Pons (tissue), 1 donor: ENCODE results near the gene NADSYN1.
"Not testable (repeated sequence)": the region's sequence is repeated elsewhere in the genome, so short reads cannot be mapped to it uniquely, and the experiment has no call there.

ENCODE experiments used
- DNase-seq: peaks from one replicate; pipeline ENCODE4 v3.0.0-alpha.2; 2016; ENCODE audit warnings: low spot score

NADSYN1 gene

GRCh38 chr11:71453037-71453917, at the start of gene NADSYN1:
NADSYN1 (plus strand) TSS chr11:71453203; CDS start chr11:71453297, 94 bp downstream.
- DNase-seq = peak; percentile 93

- no peak for DNase-seq
Measured at GRCh38 chr11:71404209-71404608, 48.8 kb upstream of the NADSYN1 start.

- no peak for DNase-seq
Measured at GRCh38 chr11:71406681-71407080, 46.3 kb upstream of the NADSYN1 start.

DNA sequence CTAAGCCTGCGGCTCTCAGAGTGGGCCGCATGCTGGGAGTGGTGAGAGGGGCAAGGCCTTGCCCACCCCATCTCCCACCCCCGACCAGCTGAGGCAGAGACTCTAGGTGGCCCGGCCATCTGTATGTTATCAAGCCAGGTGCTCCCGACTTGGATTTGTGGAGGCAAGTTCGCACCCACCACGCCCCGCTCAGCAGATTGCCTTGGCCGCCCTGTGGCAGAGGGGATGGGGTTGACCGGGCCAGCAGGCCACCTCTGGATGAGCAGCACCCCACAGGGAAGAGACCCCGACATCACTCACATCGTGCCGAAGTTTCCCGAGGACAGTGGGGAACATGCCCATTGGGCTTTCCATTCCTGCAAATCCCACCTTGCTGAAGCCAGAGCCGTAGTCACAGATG, 45.6 kb upstream of the NADSYN1 start:
- no peak for DNase-seq

DNA sequence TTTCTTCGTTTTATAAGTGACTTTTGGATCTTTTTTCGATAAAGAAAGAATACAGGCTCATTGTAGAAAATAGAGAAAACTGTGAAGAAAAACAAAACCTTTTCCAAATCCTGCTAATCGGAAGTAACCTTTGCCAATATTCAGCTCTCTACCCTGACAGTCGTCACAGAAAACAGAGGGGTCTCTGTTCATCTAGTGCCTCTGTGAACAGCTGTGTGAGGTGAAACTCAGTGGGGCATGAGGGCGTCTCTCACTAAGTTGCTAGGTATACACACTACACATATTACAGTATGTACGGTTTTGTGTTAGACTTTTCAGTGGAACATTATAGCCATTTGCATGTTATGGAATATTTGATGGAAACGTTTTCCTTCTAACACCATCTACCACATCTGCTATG, 44.2 kb upstream of the NADSYN1 start:
- DNase-seq = no peak

DNA sequence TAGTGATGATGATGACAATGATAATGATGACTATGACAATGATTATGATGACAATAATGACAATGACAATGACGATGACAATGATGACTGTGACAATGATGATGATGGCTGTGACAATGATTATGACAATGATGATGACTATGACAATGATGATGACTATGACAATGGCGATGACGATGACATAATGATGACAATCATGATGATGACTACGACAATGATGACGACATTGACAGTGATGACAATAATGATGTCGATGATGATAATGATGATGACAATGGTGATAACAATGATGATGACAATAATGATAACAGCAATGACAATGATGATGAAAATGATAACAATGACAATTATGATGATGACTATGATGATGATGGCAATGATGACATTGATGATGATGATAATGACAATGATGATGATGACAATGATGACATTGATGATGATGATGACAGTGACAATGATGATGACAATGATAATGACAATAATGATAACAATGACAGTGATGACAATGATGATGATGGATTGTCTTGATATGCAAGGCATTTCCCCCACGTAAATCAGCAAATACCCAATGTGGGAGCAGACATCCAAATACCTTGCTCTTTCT, 42.5 kb upstream of the NADSYN1 start:
- no peak for DNase-seq

- DNase-seq = no peak
Measured at GRCh38 chr11:71414645-71415044, 38.4 kb upstream of the NADSYN1 start.

DNA sequence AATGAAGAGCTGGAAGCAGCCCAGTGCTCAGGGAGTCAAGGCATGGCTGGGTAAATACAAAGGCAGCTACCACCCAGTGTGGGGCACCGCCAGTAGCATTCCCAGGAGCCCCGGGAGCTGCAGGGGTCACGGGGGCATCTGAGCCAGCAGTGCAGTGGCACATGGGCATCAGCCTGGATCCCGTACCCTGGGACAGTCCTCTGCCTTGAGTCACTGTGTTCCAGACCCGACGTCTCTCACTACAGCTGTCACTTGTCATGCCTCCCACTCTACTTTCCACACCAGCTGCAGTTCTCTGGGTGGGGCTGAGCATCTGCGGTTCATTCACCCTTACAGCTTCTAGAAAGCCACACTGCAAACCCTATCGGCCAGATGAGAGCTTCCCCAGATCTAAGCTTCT, 34.4 kb upstream of the NADSYN1 start:
- no peak for DNase-seq

GRCh38 chr11:71420455-71421241, 32.4 kb upstream of the NADSYN1 start:
- DNase-seq = peak; percentile 41

GRCh38 chr11:71421392-71421950, 31.5 kb upstream of the NADSYN1 start:
- no peak for DNase-seq

DNA sequence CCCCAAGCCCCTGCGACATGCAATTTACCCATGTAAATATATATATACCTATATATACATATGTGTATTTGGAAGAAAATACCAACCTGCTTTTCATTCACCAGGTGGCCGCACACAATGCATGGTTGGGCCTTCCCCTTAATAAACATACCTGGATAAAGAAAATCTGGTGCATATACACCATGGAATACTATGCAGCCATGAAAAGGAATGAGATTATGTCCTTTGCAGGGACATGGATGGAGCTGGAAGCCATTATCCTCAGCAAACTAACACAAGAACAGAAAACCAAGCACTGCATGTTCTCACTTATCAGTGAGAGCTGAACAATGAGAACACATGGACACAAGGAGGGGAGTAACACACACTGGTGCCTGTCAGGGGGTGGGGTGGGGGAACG, 30.7 kb upstream of the NADSYN1 start:
- DNase-seq = not testable (repeated sequence)

GRCh38 chr11:71423181-71423790, 29.7 kb upstream of the NADSYN1 start:
- no peak for DNase-seq

DNA sequence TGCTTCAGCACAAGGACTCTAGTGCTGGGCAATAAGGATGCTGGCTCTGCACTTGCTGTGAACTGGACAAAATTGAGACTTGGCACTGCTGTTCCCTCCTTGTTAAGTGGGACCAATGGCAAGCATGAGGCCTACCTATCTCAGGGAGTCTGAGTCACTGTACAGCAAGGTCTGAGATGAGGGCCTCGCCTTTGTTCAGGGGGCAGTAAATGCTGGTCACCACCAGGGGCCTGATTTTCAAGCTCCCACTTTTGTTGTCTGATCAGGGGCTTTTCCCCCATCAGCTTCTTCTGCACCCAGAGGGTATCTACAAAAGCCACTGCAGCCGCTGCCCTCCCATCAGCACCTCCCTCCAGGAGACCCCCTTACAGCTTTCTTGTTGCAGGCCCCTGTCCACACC, 27.6 kb upstream of the NADSYN1 start:
- DNase-seq = no peak

DNA sequence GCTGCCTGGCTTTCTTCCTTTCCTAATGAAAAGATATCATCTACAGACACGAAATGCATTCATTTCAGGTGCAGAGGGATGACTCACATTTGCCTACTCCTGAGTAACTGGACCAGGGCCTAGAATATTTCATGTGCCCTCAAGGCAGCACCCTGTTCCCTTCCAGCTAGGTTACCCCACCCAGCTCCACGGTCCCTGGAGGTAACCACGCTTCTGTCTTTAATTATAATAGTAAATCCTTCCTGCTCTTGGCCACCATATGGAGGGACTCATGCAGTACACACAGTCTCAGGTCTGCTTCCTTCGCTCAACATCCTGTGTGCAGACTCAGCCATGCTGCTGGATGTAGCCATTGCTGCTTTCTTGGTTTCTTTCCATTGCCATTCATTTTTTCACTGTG, 27.1 kb upstream of the NADSYN1 start:
- DNase-seq = no peak

GRCh38 chr11:71426413-71426812, 26.6 kb upstream of the NADSYN1 start:
- DNase-seq = no peak

- no peak for DNase-seq
Measured at GRCh38 chr11:71428861-71429435, 24.1 kb upstream of the NADSYN1 start.

- DNase-seq = no peak
Measured at GRCh38 chr11:71429701-71430100, 23.3 kb upstream of the NADSYN1 start.

DNA sequence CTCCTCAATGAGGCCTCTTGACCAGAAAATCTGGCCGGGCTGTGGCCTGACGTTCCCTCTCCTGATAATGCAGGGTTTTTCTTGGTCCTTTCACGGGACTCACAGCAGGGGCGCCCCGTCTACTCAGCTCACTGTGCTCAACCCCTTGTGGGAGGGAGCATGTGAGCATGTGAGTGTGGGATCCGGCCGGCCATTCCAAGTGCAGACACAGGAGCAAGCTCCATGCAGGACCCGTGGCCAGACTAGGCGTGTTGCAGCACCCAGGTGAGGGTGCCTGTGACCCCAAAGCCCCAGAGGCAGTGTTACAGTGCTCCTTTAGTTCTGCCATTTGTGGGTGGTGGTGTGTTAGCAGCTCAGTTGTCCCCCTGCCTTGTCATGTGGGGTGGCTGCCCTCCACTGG, 22.8 kb upstream of the NADSYN1 start:
- DNase-seq = no peak

DNA sequence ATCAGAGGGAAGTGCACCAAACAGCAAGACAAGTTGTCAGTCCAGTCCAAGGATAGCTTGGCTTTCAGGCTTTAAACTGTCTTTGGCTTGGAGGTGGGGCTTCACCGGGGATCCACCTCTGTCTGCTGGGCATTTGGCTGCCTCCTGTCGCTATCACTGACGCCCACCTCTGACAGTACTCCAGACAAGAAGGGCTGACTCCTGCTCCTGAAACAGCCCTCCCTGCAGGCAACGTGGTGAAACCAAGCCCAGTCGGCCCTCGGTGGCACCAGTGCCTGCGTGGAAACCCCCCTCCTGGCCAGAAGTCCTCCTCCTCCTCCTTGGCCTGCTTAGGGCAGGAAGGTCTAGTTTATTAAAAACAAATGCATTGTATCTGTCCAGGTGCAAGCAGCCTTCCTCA, 21.7 kb upstream of the NADSYN1 start:
- no peak for DNase-seq

DNA sequence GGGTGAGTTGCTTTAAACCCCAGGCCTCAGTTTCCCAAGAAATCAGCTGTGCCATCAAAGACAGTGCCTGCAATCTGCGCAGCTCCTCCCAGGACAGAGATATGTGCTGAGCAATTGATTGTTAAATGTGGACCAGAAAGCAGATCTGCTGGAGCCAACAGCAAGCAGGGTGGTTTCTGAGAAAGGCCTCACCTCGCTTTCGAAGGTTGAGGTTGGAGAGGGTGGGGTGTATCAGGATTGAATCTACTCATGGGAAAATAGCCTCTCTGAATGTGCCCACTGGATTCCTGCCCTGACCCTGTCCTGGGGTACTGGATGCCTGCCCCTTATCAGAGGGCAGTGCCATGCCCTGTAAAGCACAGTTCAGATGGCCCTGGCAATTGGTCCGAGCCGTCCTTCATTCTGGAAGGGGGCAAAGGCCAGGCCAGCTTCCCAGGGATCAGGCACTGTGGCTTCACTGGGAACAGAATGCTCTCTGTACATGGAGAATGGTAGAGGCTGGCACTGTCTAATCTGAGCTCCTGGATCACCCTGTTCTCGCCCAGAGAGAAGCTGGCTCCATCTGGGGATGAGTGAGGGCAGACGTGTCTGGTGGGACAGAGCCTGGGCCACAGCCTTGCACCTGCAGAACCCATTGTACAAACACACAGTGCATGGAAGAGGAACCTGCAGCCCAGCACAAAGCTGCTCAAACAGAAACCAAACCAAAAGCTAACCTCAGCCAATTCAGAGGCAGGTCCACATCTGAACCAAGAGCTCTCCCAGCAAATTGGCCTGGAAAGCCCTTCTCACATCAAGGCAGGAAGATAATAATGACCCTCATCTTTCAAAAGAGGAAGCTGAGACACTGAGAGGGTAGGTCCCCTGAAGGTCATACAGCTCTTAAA, 20.0 kb upstream of the NADSYN1 start:
- peak; percentile 91 for DNase-seq
